Measurements from ENCODE around the gene DNAJC3.

Gene DNAJC3

DNA sequence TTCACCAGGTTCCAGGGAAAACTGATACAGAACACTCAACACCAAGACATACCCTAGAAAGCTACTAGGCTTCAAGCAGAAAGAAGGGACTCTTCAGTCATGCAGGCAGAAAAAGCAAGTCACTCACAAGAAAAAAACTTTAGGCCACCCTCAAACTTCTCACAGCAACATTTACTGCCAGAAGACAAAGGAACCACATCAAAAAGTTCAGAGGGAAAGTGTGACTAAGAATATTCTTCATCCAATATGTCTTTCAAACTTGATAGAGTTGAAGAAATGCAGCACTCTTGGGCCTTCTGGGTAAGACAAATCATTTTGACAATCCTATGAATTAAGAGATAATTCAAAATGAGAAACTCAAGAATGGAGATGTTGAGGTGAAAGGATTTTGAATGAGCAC is 40.1 kb upstream of the DNAJC3 start:
- Histone ChIP-seq H3K4me3 (ENCODE audit: low read depth in 1 of 2, low read length in 1 of 2) (no peak overlapping the region), H3K27me3 (peaks cover 41% of the 10 kb centered on the region), H3K4me1 (ENCODE audit: control insufficient read depth in 1 of 2, insufficient read depth in 1 of 2, low read depth in 1 of 2, low read length in 1 of 2) (peaks cover 0 to 6% of the 10 kb centered on the region in 2 experiments), H3K36me3 (no peaks in the 10 kb centered on the region), H3K9me3 (no peaks in the 10 kb centered on the region), H3K27ac (no peak overlapping the region)
- TF ChIP-seq, protein P1, sequence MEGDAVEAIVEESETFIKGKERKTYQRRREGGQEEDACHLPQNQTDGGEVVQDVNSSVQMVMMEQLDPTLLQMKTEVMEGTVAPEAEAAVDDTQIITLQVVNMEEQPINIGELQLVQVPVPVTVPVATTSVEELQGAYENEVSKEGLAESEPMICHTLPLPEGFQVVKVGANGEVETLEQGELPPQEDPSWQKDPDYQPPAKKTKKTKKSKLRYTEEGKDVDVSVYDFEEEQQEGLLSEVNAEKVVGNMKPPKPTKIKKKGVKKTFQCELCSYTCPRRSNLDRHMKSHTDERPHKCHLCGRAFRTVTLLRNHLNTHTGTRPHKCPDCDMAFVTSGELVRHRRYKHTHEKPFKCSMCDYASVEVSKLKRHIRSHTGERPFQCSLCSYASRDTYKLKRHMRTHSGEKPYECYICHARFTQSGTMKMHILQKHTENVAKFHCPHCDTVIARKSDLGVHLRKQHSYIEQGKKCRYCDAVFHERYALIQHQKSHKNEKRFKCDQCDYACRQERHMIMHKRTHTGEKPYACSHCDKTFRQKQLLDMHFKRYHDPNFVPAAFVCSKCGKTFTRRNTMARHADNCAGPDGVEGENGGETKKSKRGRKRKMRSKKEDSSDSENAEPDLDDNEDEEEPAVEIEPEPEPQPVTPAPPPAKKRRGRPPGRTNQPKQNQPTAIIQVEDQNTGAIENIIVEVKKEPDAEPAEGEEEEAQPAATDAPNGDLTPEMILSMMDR (IDR thresholded peaks at IDR 0.05): no peak

DNA sequence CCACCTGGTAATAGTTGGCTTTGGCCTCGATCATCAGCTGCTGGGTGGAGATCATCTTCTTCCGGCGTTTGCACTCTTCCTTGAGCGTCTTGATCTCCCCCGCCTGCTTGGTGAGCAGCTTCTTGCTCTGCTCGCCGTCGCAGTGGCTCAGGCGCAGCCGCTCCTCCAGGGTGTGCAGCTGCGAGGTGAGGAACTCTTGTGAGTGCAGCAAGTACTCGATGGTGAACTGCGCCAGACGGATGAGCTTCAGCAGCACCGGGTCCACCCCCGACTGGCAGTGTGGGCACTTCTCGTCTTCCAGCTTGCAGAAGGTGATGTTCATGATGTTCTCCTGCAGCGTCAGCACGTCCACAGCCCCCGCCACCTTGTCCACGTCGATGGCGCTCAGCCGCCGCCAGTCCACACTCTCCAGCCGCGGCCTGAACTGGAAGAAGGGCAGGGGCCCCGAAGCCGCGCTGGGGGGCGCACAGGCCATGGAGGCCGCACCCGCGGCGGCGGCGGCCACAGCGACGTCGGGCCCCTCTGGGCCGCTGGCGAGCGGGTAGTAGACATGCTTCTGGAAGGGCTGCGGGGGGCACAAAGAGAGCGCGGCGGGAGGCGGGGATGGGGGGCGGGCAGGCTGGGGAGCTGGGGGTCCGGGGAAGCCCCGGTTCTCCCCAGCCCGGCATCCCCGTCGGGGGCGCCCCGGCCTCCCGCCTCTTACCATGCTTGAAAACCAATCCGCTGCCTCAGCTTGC is 35.5 kb upstream of the DNAJC3 start:
- Histone ChIP-seq H3K9me3 (no peaks in the 10 kb centered on the region), H3K4me3 (ENCODE audit: low read depth in 1 of 2, low read length in 1 of 2) (peak overlapping the region in 1 of 2 experiments; percentile 30), H3K27me3 (peaks cover 82% of the 10 kb centered on the region), H3K27ac (no peak overlapping the region), H3K36me3 (no peaks in the 10 kb centered on the region), H3K4me1 (ENCODE audit: control insufficient read depth in 1 of 2, insufficient read depth in 1 of 2, low read depth in 1 of 2, low read length in 1 of 2) (peaks cover 11 to 24% of the 10 kb centered on the region in 2 experiments)
- TF ChIP-seq, protein P1 (IDR thresholded peaks at IDR 0.05): no peak

DNA sequence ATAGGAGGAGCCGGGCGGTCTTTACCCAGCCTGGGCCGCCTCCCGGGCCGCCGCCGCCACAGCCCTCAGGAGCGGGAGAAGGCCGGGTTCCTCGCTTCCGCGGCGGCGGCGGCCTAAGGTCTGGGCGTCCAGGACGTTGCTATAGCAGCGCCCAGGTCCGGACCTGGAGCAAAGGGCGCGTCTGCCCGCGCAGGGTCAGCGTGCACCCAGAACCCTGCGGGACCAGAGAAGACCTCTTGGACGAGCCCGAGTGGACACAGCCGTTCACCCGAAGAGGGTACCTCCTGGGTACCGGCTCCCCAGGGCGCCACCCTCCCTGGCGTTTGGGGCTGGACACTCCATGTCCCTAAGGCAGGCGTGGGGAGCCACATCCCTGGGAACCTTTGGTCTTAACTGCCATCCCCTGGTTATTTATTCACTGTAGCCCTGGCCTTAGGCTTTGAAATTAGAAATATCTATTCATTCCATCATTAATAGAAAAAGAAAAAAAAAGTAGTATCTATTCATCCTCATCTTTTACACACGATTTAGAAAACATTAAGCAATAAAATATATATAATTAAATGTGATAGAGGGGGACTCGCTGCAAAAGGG is 34.8 kb upstream of the DNAJC3 start:
- Histone ChIP-seq H3K27me3 (peaks cover 85% of the 10 kb centered on the region), H3K27ac (no peak overlapping the region), H3K9me3 (no peaks in the 10 kb centered on the region), H3K36me3 (no peaks in the 10 kb centered on the region), H3K4me1 (ENCODE audit: control insufficient read depth in 1 of 2, insufficient read depth in 1 of 2, low read depth in 1 of 2, low read length in 1 of 2) (peaks cover 11 to 24% of the 10 kb centered on the region in 2 experiments), H3K4me3 (ENCODE audit: low read depth in 1 of 2, low read length in 1 of 2) (peak overlapping the region in 1 of 2 experiments; percentile 30)
- TF ChIP-seq, protein P1 (IDR thresholded peaks at IDR 0.05): no peak

DNA sequence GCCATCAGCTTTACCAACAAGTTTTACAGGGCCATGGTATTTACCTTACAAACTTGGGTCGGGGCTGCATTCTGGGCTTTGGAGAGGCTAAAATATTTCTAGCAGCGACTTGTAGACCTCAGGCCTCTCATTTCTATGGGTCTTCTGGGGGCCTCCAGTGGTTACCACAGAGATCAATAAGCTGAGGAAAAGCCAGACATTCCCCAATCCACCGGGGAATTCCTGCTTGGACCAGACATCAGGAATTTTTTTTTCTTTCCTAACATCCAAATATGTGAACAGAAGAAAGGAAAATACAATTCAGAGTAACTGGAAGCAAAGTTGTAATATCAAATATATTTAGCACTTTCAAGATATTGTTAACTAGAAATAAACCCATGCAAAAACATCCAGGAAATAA is 33.9 kb upstream of the DNAJC3 start:
- TF ChIP-seq, protein P1 (IDR thresholded peaks at IDR 0.05): no peak
- Histone ChIP-seq H3K27ac (no peak overlapping the region), H3K9me3 (no peaks in the 10 kb centered on the region)

DNA sequence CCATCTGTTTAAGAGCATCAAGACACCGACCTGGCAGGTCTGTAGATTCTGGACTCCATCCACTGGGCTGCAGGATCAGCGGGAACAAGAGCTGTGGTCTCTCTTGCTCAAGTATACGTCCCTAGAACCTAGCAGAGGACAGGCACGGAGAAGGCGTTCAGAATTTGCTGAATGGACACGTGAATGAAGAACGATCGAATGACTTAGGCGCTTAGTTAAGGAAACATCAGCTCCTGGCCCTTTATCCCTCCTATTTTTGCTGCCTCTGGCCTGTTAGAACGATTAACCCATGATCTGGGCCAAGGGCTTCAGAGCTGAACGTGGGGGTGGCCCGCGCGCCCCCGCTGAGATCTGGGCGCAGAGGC is 33.4 kb upstream of the DNAJC3 start:
- no peak overlapping the region for H3K27ac ChIP-seq
- no peaks in the 10 kb centered on the region for H3K36me3 ChIP-seq
- peaks cover 82% of the 10 kb centered on the region for H3K27me3 ChIP-seq
- peak overlapping the region; percentile 28 to 65 for H3K4me3 ChIP-seq (ENCODE audit: low read depth in 1 of 2, low read length in 1 of 2)
- TF ChIP-seq, protein P1 (IDR thresholded peaks at IDR 0.05): no peak
- no peaks in the 10 kb centered on the region for H3K9me3 ChIP-seq
- peaks cover 11 to 24% of the 10 kb centered on the region in 2 experiments for H3K4me1 ChIP-seq (ENCODE audit: control insufficient read depth in 1 of 2, insufficient read depth in 1 of 2, low read depth in 1 of 2, low read length in 1 of 2)

More for the DNA sequence above, 33.9 kb upstream of the DNAJC3 start:
- Histone ChIP-seq H3K4me1 (ENCODE audit: control insufficient read depth in 1 of 2, insufficient read depth in 1 of 2, low read depth in 1 of 2, low read length in 1 of 2) (peaks cover 11 to 24% of the 10 kb centered on the region in 2 experiments), H3K4me3 (ENCODE audit: low read depth in 1 of 2, low read length in 1 of 2) (no peak overlapping the region), H3K27me3 (peaks cover 85% of the 10 kb centered on the region), H3K36me3 (no peaks in the 10 kb centered on the region)
